ENCODE results near the gene MST1R. TPM values are rescaled to one million over a fixed set of nuclear protein-coding genes. Genes with fewer than 3 reads are reported as not detected.

The MST1R gene
- total RNA-seq, 2 experiments from 2014 or later, result 0.55 to 0.89 TPM

DNA sequence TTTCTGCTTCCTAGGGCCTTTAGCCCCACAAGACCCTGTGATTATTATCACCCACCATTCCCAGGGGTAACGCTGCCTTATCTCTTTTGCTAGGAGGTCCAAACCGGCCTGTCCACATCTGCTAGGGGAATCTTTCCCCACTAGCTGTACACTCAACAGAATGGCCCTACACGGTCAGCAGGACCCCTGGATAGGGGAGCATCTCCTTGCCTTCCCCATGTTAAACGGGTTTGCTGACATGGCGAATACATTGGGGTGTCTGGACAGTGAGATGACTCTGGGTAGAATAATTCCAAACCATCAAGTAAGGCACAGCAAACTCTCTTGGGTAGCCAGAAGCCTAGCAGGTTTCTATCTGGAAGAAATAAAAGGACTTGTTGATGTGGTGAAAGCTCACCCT lies 48.0 kb downstream of the MST1R start:
- intact Hi-C loops (cut with DNase I, micrococcal nuclease), result loop anchor here (2.0 to 5.0 kb wide), 3 partner anchors 49 to 82 kb away; partner anchors contain the start of gene MON1A (in 1 of the 2)
- Mint-ChIP-seq H3K4me3 (peak overlapping the region; percentile 83), H3K27me3 (no peaks in the 10 kb centered on the region), H3K4me1 (ENCODE audit: low read depth) (peaks cover 7% of the 10 kb centered on the region), H3K36me3 (ENCODE audit: low read depth) (no peaks in the 10 kb centered on the region), H3K9me3 (no peaks in the 10 kb centered on the region), H3K27ac (peak overlapping the region; percentile 85)
- H3K9me3 ChIP-seq (ENCODE audit: control insufficient read depth in 1 of 2, insufficient read depth in 1 of 2, low read length in 2 of 2), result no peaks in the 10 kb centered on the region
- peak overlapping the region; percentile 59 for H3K4me3 ChIP-seq (ENCODE audit: low read length)
- TF ChIP-seq, protein P1, sequence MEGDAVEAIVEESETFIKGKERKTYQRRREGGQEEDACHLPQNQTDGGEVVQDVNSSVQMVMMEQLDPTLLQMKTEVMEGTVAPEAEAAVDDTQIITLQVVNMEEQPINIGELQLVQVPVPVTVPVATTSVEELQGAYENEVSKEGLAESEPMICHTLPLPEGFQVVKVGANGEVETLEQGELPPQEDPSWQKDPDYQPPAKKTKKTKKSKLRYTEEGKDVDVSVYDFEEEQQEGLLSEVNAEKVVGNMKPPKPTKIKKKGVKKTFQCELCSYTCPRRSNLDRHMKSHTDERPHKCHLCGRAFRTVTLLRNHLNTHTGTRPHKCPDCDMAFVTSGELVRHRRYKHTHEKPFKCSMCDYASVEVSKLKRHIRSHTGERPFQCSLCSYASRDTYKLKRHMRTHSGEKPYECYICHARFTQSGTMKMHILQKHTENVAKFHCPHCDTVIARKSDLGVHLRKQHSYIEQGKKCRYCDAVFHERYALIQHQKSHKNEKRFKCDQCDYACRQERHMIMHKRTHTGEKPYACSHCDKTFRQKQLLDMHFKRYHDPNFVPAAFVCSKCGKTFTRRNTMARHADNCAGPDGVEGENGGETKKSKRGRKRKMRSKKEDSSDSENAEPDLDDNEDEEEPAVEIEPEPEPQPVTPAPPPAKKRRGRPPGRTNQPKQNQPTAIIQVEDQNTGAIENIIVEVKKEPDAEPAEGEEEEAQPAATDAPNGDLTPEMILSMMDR (IDR thresholded peaks at IDR 0.05), result no peak
- ChIA-PET POLR2A (interaction anchor here (1.4 kb wide), 1 partner anchor 11 kb away, joined by 4 read pairs; no protein-coding TSS in a partner anchor), CTCF (interaction anchor here (4.6 kb wide), 1 partner anchor 16 kb away, joined by 17 read pairs; no protein-coding TSS in a partner anchor)
- peaks cover 18% of the 10 kb centered on the region for H3K4me1 ChIP-seq (ENCODE audit: insufficient read depth, low read length)
- DNase-seq, result no peak
- no peak overlapping the region for H3K27ac ChIP-seq (ENCODE audit: low read depth in 1 of 2, low read length in 2 of 2)
- no peaks in the 10 kb centered on the region for H3K36me3 ChIP-seq (ENCODE audit: insufficient read depth, low read length)
- no peaks in the 10 kb centered on the region for H3K27me3 ChIP-seq (ENCODE audit: control insufficient read depth in 1 of 2, insufficient read depth in 2 of 2, low read length in 2 of 2)
- no peak for ATAC-seq (ENCODE audit: poor library complexity)

DNA sequence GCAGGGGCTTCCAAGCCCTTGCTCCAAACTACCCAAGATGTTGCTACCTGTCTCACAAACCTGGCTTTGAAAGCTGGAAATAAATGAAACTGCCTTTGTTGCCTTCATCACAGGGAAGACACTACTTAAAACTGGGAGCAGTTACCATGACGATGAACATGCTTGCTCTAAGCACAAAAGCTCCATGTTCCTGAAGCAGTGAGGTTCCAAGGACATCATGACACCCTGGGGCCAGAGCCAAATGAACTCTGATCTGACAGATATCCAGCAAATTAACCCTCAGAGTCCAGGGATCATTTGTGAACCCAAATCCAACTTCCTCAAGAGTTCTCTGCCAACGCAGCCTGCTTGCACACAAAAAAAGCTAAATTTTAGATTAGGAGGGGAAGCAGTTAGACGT lies 58.0 kb downstream of the MST1R start:
- H3K4me3 Mint-ChIP-seq, result no peak overlapping the region
- no peak overlapping the region for H3K27ac ChIP-seq (ENCODE audit: low read depth in 1 of 2, low read length in 2 of 2)
- H3K36me3 ChIP-seq (ENCODE audit: insufficient read depth, low read length), result peaks cover 2% of the 10 kb centered on the region
- H3K36me3 Mint-ChIP-seq (ENCODE audit: low read depth), result no peaks in the 10 kb centered on the region
- intact Hi-C loops (cut with DNase I, micrococcal nuclease), result loop anchor here in 1 of 2 experiments (5.0 kb wide), 1 partner anchor 792 kb away; no protein-coding TSS in a partner anchor
- no peaks in the 10 kb centered on the region for H3K4me1 ChIP-seq (ENCODE audit: insufficient read depth, low read length)
- ChIA-PET POLR2A (interaction anchor here (0.6 kb wide), 1 partner anchor 124 kb away, joined by 3 read pairs; no protein-coding TSS in a partner anchor), CTCF (interaction anchor here (0.6 kb wide), 1 partner anchor 102 kb away, joined by 3 read pairs; no protein-coding TSS in a partner anchor)
- H3K27me3 Mint-ChIP-seq, result no peaks in the 10 kb centered on the region
- H3K27me3 ChIP-seq (ENCODE audit: control insufficient read depth in 1 of 2, insufficient read depth in 2 of 2, low read length in 2 of 2), result no peaks in the 10 kb centered on the region
- no peaks in the 10 kb centered on the region for H3K9me3 Mint-ChIP-seq
- no peaks in the 10 kb centered on the region for H3K9me3 ChIP-seq (ENCODE audit: control insufficient read depth in 1 of 2, insufficient read depth in 1 of 2, low read length in 2 of 2)
- ATAC-seq (ENCODE audit: poor library complexity) (no peak), DNase-seq (no peak)
- no peaks in the 10 kb centered on the region for H3K4me1 Mint-ChIP-seq (ENCODE audit: low read depth)
- TF ChIP-seq, protein P1 (IDR thresholded peaks at IDR 0.05), result no peak
- H3K4me3 ChIP-seq (ENCODE audit: low read length), result no peak overlapping the region
- no peak overlapping the region for H3K27ac Mint-ChIP-seq

DNA sequence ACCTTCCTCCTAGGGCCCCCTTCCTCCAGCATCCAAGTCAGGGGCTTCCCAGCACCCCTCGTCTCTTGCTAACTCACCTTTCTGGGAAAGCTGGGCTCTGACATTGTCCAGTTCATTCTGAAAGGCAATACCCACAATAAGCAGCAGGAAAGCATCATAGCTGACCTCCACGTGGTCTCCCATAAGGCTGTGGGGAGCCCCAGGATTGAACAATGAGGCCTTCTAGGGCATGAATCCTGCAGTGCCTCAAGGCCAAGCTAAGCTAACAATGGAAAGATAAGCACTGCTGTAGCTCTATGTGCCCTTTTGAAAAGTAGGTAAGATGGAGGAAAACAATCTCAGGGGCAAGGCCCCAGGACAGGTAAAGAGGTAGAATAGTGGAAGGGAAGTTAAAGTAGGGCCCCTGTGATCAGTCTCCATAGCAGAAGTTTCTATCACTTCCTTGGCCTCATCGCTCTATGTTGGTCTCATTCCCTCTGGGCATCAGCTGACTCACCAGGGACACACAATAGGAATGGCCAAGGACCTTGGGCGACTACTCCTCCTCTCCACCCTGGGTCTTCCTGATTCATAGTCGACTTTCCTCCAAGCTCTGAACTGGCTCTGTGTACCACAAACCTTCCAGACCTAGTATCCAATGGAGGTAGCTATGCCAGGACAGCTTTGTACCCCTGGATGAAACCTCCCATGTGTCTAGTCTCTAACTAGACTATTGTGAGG lies 59.0 kb downstream of the MST1R start:
- no peak overlapping the region for H3K27ac Mint-ChIP-seq

More for the DNA sequence above, 59.0 kb downstream of the MST1R start:
- H3K9me3 Mint-ChIP-seq, result no peaks in the 10 kb centered on the region
- ChIA-PET POLR2A (interaction anchor here (1.4 kb wide), 1 partner anchor 42 kb away, joined by 6 read pairs; the partner anchor contains the start of gene INKA1), CTCF (interaction anchor here (1.1 kb wide), 1 partner anchor 42 kb away, joined by 5 read pairs; the partner anchor contains the start of gene INKA1)
- H3K4me3 Mint-ChIP-seq, result no peak overlapping the region
- ATAC-seq (ENCODE audit: poor library complexity) (no peak), DNase-seq (no peak)
- no peaks in the 10 kb centered on the region for H3K36me3 Mint-ChIP-seq (ENCODE audit: low read depth)
- H3K36me3 ChIP-seq (ENCODE audit: insufficient read depth, low read length), result peaks cover 2% of the 10 kb centered on the region
- no peaks in the 10 kb centered on the region for H3K27me3 ChIP-seq (ENCODE audit: control insufficient read depth in 1 of 2, insufficient read depth in 2 of 2, low read length in 2 of 2)
- H3K4me1 Mint-ChIP-seq (ENCODE audit: low read depth), result no peaks in the 10 kb centered on the region
- no peak overlapping the region for H3K27ac ChIP-seq (ENCODE audit: low read depth in 1 of 2, low read length in 2 of 2)
- no peak overlapping the region for H3K4me3 ChIP-seq (ENCODE audit: low read length)
- H3K4me1 ChIP-seq (ENCODE audit: insufficient read depth, low read length), result no peaks in the 10 kb centered on the region
- no peaks in the 10 kb centered on the region for H3K9me3 ChIP-seq (ENCODE audit: control insufficient read depth in 1 of 2, insufficient read depth in 1 of 2, low read length in 2 of 2)
- intact Hi-C loops (cut with DNase I, micrococcal nuclease), result loop anchor here in 1 of 2 experiments (5.0 kb wide), 2 partner anchors 63 to 793 kb away; no protein-coding TSS in a partner anchor
- TF ChIP-seq, protein P1 (IDR thresholded peaks at IDR 0.05), result no peak
- no peaks in the 10 kb centered on the region for H3K27me3 Mint-ChIP-seq
